ENCODE measurements around the gene GLDC. TPM values are rescaled to one million over a fixed set of nuclear protein-coding genes. Genes with fewer than 3 reads are reported as not detected.

Gene GLDC
- total and polyA plus RNA-seq, 12 donors, result 0.03 TPM; not detected in 11

- Histone ChIP-seq H3K4me1 (peaks cover 0 to 54% (median 4%) of the 10 kb centered on the region in 9 donors), H3K27ac (peak overlapping the region in 1 of 10 donors; percentile 85), H3K9me3 (no peaks in the 10 kb centered on the region), H3K4me3 (no peak overlapping the region), H3K27me3 (peaks cover 0 to 27% (median 9%) of the 10 kb centered on the region in 7 donors), H3K36me3 (no peaks in the 10 kb centered on the region)
- intact Hi-C loops (cut with DNase I), result loop anchor here in 7 of 10 donors (1.0 to 5.0 kb wide), 5 partner anchors 210 to 215 kb away; no protein-coding TSS in a partner anchor
- DNase-seq (no peak), ATAC-seq (peak in 1 of 8 donors; percentile 34)
- TF ChIP-seq CTCF (IDR thresholded peaks at IDR 0.05), result no peak
- 86 to 89% methylated on average over 5 of the region's 5 CpGs for WGBS, 2 donors
Measured at GRCh38 chr9:6567140-6567591, 78.4 kb downstream of the GLDC start.

DNA sequence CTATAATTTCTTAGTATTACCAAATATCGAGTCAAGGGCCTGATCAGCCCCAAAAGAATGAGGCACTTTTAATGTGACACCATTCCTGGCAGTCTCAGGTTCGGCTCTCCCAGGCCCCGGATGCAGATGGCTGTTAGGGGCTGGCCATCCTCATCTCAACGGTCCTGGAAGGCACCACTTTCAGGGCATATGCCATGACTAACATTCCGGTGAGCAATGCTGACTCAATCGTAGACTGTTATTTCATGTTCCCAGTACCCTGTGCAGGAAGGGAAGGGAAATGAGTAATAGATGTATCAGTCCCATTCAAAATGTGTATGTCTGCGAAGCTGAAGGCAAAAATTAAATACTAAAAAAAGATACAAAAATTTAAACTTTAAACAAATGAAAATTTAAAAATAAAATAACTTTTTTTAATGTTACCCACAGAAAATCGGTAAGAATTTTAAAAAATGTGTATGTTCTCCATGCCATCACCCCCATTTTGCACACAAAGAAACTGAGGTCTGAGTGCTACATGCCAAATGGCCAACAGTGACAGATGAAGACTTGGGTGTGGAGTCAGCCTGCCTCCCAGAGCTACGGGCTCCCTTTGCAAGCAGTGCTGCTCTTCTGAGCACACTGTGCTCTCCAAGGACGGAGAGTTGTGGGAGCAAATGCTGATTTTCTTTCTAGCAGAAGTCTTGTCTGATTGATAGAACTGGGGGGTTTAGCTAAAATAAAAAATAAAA, 79.0 kb downstream of the GLDC start:
- Histone ChIP-seq H3K9me3 (no peaks in the 10 kb centered on the region), H3K4me1 (peaks cover 0 to 54% (median 4%) of the 10 kb centered on the region in 9 donors), H3K4me3 (no peak overlapping the region), H3K36me3 (no peaks in the 10 kb centered on the region), H3K27me3 (peaks cover 0 to 24% (median 7%) of the 10 kb centered on the region in 7 donors), H3K27ac (peak overlapping the region in 1 of 10 donors; percentile 85)
- intact Hi-C loops (cut with DNase I), result loop anchor here in 7 of 10 donors (1.0 to 5.0 kb wide), 5 partner anchors 209 to 214 kb away; no protein-coding TSS in a partner anchor
- ATAC-seq (peak in 3 of 8 donors; percentile 51 to 64 (median 52)), DNase-seq (peak in 1 of 2 donors; percentile 11)
- no peak for TF ChIP-seq CTCF (IDR thresholded peaks at IDR 0.05)
- WGBS, 2 donors, result 73 to 75% methylated on average over 10 of the region's 10 CpGs

DNA sequence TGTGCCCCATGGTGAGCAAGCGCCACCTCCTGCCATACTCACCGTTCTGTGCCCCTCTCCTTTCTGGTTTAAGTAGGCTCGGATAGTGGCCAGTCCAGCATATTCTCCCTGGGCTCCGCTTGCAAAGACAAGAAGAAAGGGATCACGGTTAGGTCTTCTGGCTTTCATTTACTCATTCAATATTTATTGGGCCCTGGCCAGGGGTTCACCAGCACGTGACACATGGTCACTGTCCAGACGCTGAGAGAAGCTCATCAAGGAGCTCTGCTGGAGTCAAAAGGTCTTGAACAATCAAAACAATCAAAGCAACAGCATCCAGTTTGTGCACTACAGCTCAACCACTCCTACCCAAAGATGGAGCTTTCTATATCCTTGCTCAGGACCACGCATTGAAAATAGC, 80.2 kb downstream of the GLDC start:
- WGBS, 2 donors, result 60 to 68% methylated on average over 8 of the region's 8 CpGs
- no peak overlapping the region for H3K4me3 ChIP-seq
- peaks cover 0 to 11% (median under 1%) of the 10 kb centered on the region in 7 donors for H3K27me3 ChIP-seq
- DNase-seq (no peak), ATAC-seq (no peak)
- TF ChIP-seq CTCF (IDR thresholded peaks at IDR 0.05), result no peak
- intact Hi-C loops (cut with DNase I), result loop anchor here in 4 of 10 donors (5.0 kb wide), 2 partner anchors 208 to 213 kb away; no protein-coding TSS in a partner anchor
- peak overlapping the region in 3 of 10 donors; percentile 3 to 85 (median 22) for H3K27ac ChIP-seq
- peaks cover 0 to 54% (median 4%) of the 10 kb centered on the region in 9 donors for H3K4me1 ChIP-seq
- no peaks in the 10 kb centered on the region for H3K36me3 ChIP-seq
- H3K9me3 ChIP-seq, result no peaks in the 10 kb centered on the region

- 54 to 57% methylated on average over 3 of the region's 3 CpGs for WGBS, 2 donors
- no peak for TF ChIP-seq CTCF (IDR thresholded peaks at IDR 0.05)
- peaks cover 0 to 54% (median 4%) of the 10 kb centered on the region in 9 donors for H3K4me1 ChIP-seq
- peaks cover 0 to 9% (median 0%) of the 10 kb centered on the region in 7 donors for H3K27me3 ChIP-seq
- no peaks in the 10 kb centered on the region for H3K36me3 ChIP-seq
- ATAC-seq (peak in 4 of 8 donors; percentile 19 to 43 (median 36)), DNase-seq (peak in 1 of 2 donors; percentile 20)
- H3K4me3 ChIP-seq, result no peak overlapping the region
- intact Hi-C loops (cut with DNase I), result loop anchor here in 4 of 10 donors (5.0 kb wide), 2 partner anchors 208 to 213 kb away; no protein-coding TSS in a partner anchor
- H3K27ac ChIP-seq, result peak overlapping the region in 4 of 10 donors; percentile 3 to 85 (median 13)
- H3K9me3 ChIP-seq, result no peaks in the 10 kb centered on the region
Measured at GRCh38 chr9:6564868-6565267, 80.7 kb downstream of the GLDC start.
